HG03442 (cell line): ENCODE measurements around the gene AOC2.
A peak's percentile ranks its signal among the peaks of the same experiment; 100 is the strongest.

Experiments
- ATAC-seq: cut with Tn5 transposase; IDR thresholded peaks from one replicate; pipeline ENCODE4 v1.9.1; 2021; ENCODE audit warnings: mild to moderate bottlenecking, moderate library complexity; ENCODE audit not compliant: unreplicated experiment

Gene AOC2

GRCh38 chr17:42844271-42844670 lies at the start of gene AOC2:
Gene AOC2, plus strand, starts transcription at chr17:42844580. Its CDS starts 47 bp downstream, at chr17:42844627.
- ATAC-seq: no peak

DNA sequence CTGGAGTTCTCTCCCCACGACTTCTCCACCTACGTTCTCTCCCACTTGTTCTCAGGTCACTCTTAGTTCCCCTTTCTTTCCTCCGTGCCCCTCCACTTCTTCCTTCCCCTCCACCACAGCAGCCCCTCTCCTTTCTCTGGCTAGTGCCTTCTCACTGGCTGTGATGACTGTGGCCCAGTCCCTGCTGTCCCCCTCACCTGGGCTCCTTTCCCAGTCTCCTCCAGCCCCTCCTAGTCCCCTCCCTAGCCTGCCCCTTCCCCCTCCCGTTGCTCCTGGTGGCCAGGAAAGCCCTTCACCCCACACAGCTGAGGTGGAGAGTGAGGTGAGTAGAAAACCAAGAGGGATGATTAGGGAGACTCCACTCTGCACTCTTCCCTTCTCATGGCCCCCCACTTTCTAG lies 49.3 kb upstream of the AOC2 start:
- ATAC-seq: no peak

- no peak for ATAC-seq
These were observed 48.9 kb upstream of the AOC2 start for GRCh38 chr17:42795465-42795864.

- ATAC-seq: no peak
These were observed 48.2 kb upstream of the AOC2 start for GRCh38 chr17:42796066-42796758.

DNA sequence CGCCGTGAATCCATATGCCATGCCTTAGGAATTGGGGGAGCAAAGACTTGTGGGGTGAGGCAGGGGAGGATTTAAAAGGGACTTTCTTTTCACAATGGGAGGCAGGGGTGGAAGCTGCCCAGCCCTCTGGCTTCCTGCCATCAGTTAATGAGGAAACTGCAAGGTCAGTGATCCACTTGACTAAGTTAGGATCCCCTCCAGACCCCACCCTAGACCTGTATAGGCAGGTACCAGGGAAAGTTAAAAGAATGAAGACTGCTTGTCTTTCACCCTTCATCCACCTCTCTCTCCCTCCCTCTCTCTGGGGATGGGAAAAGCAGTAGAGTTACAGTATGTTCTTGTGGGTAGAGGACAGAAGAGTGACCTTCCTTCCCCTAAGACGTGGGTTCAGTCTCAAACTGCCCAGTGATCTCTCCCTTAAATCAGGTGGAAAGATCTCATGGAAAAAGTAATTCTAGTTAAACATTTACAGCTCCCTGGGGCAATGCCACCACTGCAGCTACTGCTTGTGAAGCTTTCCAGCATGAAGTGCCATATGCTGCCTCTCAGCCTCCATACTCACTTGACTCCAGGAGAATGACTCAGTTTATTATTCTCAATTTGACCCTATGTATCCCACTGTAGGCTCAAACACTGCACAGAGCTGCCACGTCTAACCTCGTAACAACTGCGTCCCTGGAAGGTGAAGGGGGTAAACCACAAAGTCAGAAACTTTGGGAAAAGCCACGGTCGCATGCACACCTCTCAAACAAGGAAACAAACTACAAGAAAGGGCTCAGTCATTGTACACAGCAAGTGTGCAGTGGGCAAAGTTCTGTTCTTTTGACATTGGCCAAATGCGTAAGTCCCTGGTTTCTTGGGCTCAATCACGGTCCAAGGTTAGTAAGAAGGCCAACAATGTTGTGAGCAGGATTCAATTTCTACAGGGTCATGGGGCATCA lies 47.0 kb upstream of the AOC2 start:
- ATAC-seq: no peak

- no peak for ATAC-seq
These were observed 46.4 kb upstream of the AOC2 start for GRCh38 chr17:42798011-42798382.

- ATAC-seq: peak; percentile 64
These were observed 45.7 kb upstream of the AOC2 start, which contains the start of the genes CNTD1 and COA3 for GRCh38 chr17:42798383-42799380. Gene CNTD1, plus strand, starts transcription at chr17:42798861. Its CDS starts 207 bp downstream, at chr17:42799068. Gene COA3, minus strand, starts transcription at chr17:42798704. Its CDS starts 23 bp downstream, at chr17:42798681.

- ATAC-seq: no peak
These were observed 41.1 kb upstream of the AOC2 start for GRCh38 chr17:42803074-42803883.

DNA sequence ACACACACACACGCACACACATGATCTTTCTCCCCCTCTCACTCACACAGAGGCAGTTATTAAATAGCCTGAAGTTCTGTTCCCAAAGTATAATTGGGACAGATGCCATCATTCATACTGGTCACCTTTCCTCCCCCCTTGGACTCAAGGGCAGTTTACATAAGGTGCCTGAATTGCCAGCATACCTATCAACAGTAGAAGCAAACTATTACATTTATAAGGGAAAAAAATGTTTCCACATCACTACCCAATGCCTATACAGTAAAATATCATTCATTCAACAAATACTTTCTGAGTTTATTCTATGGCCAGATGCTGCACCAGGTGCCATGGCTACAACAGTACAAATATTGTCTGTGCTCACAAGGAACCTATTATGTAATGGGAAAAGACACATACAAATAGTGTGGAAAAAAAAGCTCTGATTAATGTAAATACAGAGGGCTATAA lies 39.4 kb upstream of the AOC2 start:
- no peak for ATAC-seq

DNA sequence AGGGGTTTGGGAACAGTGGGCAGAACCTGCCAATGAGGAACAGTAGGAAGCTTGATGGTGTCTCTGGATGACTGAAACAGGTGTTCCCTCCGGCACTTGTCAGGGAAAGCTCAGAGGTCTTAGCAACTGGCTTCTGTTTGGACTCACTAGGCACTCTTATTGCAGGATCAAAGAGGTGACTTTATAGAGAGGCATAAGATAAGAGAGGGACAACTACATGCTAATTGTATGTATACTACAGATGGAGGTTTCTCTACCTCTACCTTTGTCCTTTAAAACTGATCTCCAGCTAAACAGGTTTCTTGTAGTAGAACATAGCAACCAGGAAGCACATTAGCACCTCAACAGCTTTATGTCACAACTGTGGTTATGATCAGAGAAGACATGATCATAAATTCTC lies 38.1 kb upstream of the AOC2 start:
- no peak for ATAC-seq

GRCh38 chr17:42809250-42809649 lies 35.1 kb upstream of the AOC2 start:
- ATAC-seq: no peak

- ATAC-seq: no peak
These were observed 29.6 kb upstream of the AOC2 start for GRCh38 chr17:42814633-42815399.

DNA sequence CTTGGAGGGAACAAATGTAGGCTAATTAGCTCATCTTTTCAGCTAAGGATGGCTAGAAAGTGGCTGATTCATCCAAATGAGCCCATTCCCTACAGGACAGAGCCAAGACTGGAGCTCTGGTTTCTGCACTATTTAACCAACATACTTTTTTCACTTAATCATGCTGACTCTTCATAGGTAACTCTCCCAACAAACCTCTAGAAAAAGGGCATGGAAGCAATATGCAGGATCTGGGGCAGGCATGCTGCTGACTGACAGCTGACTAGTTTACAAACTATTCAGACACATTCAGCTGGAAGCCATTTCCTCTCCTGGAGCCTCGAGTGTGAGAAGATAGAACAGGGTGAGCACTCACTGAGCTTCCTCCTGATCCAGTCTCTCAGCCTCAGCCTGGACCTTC lies 26.5 kb upstream of the AOC2 start:
- no peak for ATAC-seq

DNA sequence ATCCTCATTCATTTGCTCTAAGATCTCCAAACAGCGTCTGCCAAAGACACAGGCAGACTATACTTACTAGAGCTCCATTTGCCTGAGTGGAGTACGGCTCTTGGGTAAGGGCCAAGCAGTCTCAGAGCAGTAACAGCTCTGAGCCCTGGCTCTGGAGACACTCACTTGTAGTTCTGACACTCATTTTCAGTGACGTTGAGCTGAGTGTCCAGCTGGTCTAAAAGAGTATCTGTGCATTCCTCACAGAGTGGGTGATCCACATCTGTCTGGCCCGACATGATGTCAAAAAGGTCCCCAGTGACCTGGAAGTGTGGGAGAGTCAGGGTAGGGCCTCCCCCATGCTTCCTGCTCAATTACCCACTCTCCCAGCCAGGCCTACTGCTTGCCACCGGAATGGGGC lies 26.0 kb upstream of the AOC2 start:
- no peak for ATAC-seq

DNA sequence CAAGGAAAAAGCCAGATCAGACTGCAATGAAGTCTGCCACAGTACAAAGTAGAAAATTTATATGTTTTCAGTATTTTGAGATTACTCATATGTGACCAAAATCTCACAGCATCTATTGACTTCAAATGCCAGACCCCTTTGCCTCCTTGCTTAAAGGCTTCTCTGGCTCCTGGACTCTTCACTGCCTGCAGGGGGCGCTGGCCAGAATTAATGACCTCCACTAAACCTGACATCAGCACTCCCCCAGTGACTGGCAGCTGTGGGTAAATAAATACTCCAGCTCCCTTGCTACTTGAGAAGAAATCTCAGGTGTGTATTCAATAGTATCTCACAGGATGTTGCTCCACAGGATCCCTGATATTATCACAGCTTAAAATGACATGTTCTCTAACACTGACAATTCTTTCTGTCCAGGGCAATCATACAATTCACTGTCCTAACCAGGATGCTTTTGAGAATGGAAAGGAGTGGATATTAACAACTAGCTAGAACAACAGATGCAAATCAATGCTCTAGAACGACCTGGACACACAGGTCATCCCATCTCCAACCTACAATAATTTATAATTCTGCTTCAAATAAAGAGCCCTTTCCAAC lies 24.3 kb upstream of the AOC2 start:
- no peak for ATAC-seq

DNA sequence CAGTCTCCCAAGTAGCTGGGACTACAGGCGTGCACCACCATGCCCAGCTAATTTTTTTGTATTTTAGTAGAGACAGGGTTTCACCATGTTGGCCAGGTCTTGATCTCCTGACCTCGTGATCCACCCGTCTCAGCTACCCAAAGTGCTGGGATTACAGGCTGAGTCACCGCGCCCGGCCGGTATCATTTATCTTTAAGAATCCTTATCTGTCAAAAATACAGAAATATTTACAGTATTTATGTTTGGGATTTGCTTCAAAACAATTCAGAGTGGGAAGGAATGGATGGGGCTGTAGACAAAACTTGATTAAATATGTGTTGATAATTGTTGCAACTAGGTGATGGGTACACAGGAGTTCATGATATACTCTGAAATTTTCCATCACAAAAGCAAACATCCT lies 23.2 kb upstream of the AOC2 start:
- no peak for ATAC-seq

DNA sequence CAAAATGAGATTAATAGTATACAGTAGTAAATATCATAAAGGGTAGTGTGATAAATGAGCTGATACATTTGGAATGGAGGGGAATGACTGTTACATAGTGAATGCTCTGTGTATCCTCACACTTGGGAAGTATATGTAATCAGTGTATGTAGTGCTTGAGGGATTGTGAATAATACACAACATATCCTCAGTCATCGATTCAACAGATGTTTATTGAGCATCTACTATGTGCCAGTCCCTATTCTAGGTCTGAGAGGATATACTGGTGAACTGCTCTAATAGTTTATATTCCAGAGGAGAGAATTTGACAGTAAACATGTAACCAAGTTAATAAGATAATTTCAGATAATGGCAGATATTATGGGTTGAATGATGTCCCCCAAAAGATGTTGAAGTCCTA lies 16.9 kb upstream of the AOC2 start:
- ATAC-seq: no peak

- no peak for ATAC-seq
These were observed 13.4 kb upstream of the AOC2 start for GRCh38 chr17:42830971-42831370.
